ENCODE measurements around the gene TTC33. TPM values are rescaled to one million over a fixed set of nuclear protein-coding genes. Genes with fewer than 3 reads are reported as not detected.

TTC33 gene
- total and polyA plus RNA-seq, 2 of the 13 experiments (the other 11 are each of a cell fraction or from before 2014, with no cell fraction given): 4.5 to 20.0 TPM

DNA sequence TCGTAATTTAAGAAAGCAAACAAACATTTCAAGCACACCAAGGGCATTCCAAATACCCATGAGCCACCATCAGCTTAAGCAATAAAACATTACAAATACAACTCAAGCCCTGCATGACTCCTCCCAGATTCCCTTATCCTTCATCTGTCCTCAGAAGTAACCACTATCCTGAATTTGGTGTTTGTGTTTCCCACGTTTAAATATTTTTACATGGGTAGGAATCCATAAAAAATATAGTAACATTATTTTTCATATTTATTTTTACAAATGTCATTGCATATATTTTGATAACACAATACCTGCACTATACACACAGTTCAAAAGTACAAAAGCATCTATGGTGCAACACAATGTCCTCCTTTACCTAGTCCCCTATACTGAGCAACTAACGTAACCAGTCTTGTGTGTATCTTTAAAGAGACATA lies 36.0 kb upstream of the TTC33 start (continued):
- TF ChIP-seq HNRNPLL (IDR thresholded peaks at IDR 0.05; ENCODE audit: low read depth, low read length, poor library complexity, severe bottlenecking) (peak; percentile 48), KDM5A (IDR thresholded peaks at IDR 0.05; ENCODE audit: borderline replicate concordance, low read length) (no peak; the same call in 1 of the 2 replicates), MBD4 (IDR thresholded peaks at IDR 0.05; ENCODE audit: borderline replicate concordance, low read length) (peak; percentile 21; the same call in 1 of the 2 replicates), IKZF1 (IDR thresholded peaks at IDR 0.05) (no peak), ZNF841 (CRISPR knock-in tag; IDR thresholded peaks at IDR 0.05; ENCODE audit: borderline replicate concordance) (no peak), PCBP1 (IDR thresholded peaks at IDR 0.05; ENCODE audit: borderline replicate concordance, low read depth, low read length) (no peak), MATR3 (CRISPR knock-in tag; IDR thresholded peaks at IDR 0.05) (no peak), HNF4A (CRISPR knock-in tag; IDR thresholded peaks at IDR 0.05) (peak; percentile 79), FOXJ3 (CRISPR knock-in tag; IDR thresholded peaks at IDR 0.05; ENCODE audit: borderline replicate concordance) (0 out of 2 replicates have a peak, but pooled peaks have one; percentile 23), ZNF331 (CRISPR knock-in tag; IDR thresholded peaks at IDR 0.05) (no peak), SOX6 (IDR thresholded peaks at IDR 0.05) (no peak), SOX6 (CRISPR knock-in tag; IDR thresholded peaks at IDR 0.05) (peak; percentile 29; the same call in 1 of the 2 replicates), GATAD2A (CRISPR knock-in tag; IDR thresholded peaks at IDR 0.05) (peak; percentile 65)
- TF ChIP-seq, protein P1, sequence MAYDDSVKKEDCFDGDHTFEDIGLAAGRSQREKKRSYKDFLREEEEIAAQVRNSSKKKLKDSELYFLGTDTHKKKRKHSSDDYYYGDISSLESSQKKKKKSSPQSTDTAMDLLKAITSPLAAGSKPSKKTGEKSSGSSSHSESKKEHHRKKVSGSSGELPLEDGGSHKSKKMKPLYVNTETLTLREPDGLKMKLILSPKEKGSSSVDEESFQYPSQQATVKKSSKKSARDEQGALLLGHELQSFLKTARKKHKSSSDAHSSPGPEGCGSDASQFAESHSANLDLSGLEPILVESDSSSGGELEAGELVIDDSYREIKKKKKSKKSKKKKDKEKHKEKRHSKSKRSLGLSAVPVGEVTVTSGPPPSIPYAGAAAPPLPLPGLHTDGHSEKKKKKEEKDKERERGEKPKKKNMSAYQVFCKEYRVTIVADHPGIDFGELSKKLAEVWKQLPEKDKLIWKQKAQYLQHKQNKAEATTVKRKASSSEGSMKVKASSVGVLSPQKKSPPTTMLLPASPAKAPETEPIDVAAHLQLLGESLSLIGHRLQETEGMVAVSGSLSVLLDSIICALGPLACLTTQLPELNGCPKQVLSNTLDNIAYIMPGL (CRISPR knock-in tag; IDR thresholded peaks at IDR 0.05; ENCODE audit: borderline replicate concordance in 1 of 2, low read depth in 1 of 2): no peak
